ENCODE measurements around the gene BEST1. TPM values are rescaled to one million over a fixed set of nuclear protein-coding genes. Genes with fewer than 3 reads are reported as not detected.

BEST1 gene
- total RNA-seq (2014; rRNA removed) (0.22 TPM in 1 of 2 replicates, not detected in the other), Bru-seq, nascent RNA (percentile 29 among the genes with signal in this experiment), BruChase-seq, experiment 1, labeled RNA remaining after a 6-hour chase (percentile 26 among the genes with signal in this experiment), BruChase-seq, experiment 2, labeled RNA remaining after a 2-hour chase (percentile 30 among the genes with signal in this experiment)
- long read RNA-seq, partial matches to known transcripts = 0 of 4 reads
- long read RNA-seq, other reads (novel, unspliced or antisense) = 4 of 4 reads

DNA sequence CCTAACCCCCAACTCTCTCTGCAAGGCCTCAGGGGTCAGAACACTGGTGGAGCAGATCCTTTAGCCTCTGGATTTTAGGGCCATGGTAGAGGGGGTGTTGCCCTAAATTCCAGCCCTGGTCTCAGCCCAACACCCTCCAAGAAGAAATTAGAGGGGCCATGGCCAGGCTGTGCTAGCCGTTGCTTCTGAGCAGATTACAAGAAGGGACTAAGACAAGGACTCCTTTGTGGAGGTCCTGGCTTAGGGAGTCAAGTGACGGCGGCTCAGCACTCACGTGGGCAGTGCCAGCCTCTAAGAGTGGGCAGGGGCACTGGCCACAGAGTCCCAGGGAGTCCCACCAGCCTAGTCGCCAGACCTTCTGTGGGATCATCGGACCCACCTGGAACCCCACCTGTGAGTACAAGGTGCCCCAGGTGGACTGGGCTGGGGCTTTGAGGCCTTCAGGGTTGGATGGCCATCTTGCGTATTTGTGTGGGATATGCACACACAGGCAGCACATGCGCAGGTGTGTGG, at the start of gene BEST1:
Gene BEST1 (plus strand): TSS at position 317 of the 513 bp plus-strand sequence. CDS start 1,456 bp downstream, outside the sequence.
- TF ChIP-seq, protein P1, sequence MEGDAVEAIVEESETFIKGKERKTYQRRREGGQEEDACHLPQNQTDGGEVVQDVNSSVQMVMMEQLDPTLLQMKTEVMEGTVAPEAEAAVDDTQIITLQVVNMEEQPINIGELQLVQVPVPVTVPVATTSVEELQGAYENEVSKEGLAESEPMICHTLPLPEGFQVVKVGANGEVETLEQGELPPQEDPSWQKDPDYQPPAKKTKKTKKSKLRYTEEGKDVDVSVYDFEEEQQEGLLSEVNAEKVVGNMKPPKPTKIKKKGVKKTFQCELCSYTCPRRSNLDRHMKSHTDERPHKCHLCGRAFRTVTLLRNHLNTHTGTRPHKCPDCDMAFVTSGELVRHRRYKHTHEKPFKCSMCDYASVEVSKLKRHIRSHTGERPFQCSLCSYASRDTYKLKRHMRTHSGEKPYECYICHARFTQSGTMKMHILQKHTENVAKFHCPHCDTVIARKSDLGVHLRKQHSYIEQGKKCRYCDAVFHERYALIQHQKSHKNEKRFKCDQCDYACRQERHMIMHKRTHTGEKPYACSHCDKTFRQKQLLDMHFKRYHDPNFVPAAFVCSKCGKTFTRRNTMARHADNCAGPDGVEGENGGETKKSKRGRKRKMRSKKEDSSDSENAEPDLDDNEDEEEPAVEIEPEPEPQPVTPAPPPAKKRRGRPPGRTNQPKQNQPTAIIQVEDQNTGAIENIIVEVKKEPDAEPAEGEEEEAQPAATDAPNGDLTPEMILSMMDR (conservative IDR thresholded peaks at IDR 0.05; ENCODE audit: low read depth, low read length) = no peak
- TF ChIP-seq EZH2 (IDR thresholded peaks at IDR 0.05; ENCODE audit: low read length, unreplicated experiment) = no peak
- TF ChIP-seq EZH2phosphoT487 (IDR thresholded peaks at IDR 0.05; ENCODE audit: borderline replicate concordance, low read length) = no peak
- Histone ChIP-seq H3K27ac (ENCODE audit: low read length) (no peak within 1 kb of the TSS), H3K9me2 (replicated peaks; ENCODE audit: low read length) (no peaks in the 10 kb centered on the region), H4K20me1 (ENCODE audit: low read length) (no peaks in the 10 kb centered on the region), H2AFZ (ENCODE audit: low read length) (no peak within 1 kb of the TSS), H3K4me3 (ENCODE audit: low read length) (no peak within 1 kb of the TSS), H3F3A (ENCODE audit: low read length, unreplicated experiment) (no peaks in the 10 kb centered on the region), H3K4me2 (ENCODE audit: low read length) (no peak within 1 kb of the TSS), H3K4me1 (ENCODE audit: insufficient read depth, low read length) (peaks cover 7% of the 10 kb centered on the region; the same call in 1 of the 2 replicates), H3K9me3 (ENCODE audit: low read length) (no peaks in the 10 kb centered on the region), H3K9ac (ENCODE audit: low read length) (no peak within 1 kb of the TSS), H3K79me2 (ENCODE audit: low read length) (no peaks in the 10 kb centered on the region), H3K36me3 (ENCODE audit: low read depth, low read length) (no peaks in the 10 kb centered on the region), H3K27me3 (ENCODE audit: low read length) (no peaks in the 10 kb centered on the region)
- intact Hi-C loops (cut with micrococcal nuclease) = no loop called here
- DNase-seq = no peak
- TSS peak; percentile 95 for BruUV-seq (replicated peaks)
- ChIA-PET CTCF (interaction anchor here (0.5 to 0.6 kb wide), 2 partner anchors 34 to 162 kb away, joined by 3 to 5 read pairs; no protein-coding TSS in a partner anchor), POLR2A (ENCODE audit: unreplicated experiment) (interaction anchor here (0.6 kb wide), 1 partner anchor 22 kb away, joined by 3 read pairs; no protein-coding TSS in a partner anchor)
- ATAC-seq = no peak

GRCh38 chr11:61901397-61901796, 48.8 kb upstream of the BEST1 start:
- Histone ChIP-seq H3K4me1 (ENCODE audit: insufficient read depth, low read length) (no peaks in the 10 kb centered on the region), H3K4me2 (ENCODE audit: low read length) (no peak overlapping the region), H4K20me1 (ENCODE audit: low read length) (no peaks in the 10 kb centered on the region), H3K27me3 (ENCODE audit: low read length) (no peaks in the 10 kb centered on the region), H3K36me3 (ENCODE audit: low read depth, low read length) (no peaks in the 10 kb centered on the region), H3K4me3 (ENCODE audit: low read length) (no peak overlapping the region), H3K9me3 (ENCODE audit: low read length) (no peaks in the 10 kb centered on the region), H3K79me2 (ENCODE audit: low read length) (no peaks in the 10 kb centered on the region), H3K27ac (ENCODE audit: low read length) (no peak overlapping the region), H3K9me2 (replicated peaks; ENCODE audit: low read length) (no peaks in the 10 kb centered on the region), H3F3A (ENCODE audit: low read length, unreplicated experiment) (no peaks in the 10 kb centered on the region), H2AFZ (ENCODE audit: low read length) (no peak overlapping the region), H3K9ac (ENCODE audit: low read length) (no peak overlapping the region)
- TF ChIP-seq EZH2phosphoT487 (IDR thresholded peaks at IDR 0.05; ENCODE audit: borderline replicate concordance, low read length) (no peak), EZH2 (IDR thresholded peaks at IDR 0.05; ENCODE audit: low read length, unreplicated experiment) (no peak)
- TF ChIP-seq, protein P1 (conservative IDR thresholded peaks at IDR 0.05; ENCODE audit: low read depth, low read length) = 0 out of 2 replicates have a peak, but pooled peaks have one; percentile 18
- DNase-seq = peak; percentile 19
- ChIA-PET CTCF (interaction anchor here (0.8 kb wide), 1 partner anchor 46 kb away, joined by 3 read pairs; no protein-coding TSS in a partner anchor), POLR2A (ENCODE audit: unreplicated experiment) (no interaction called here)
- intact Hi-C loops (cut with micrococcal nuclease) = no loop called here
- no TSS peak for BruUV-seq (replicated peaks)
- ATAC-seq = no peak

- Histone ChIP-seq H3K4me1 (ENCODE audit: insufficient read depth, low read length) (no peaks in the 10 kb centered on the region), H3K9me2 (replicated peaks; ENCODE audit: low read length) (no peaks in the 10 kb centered on the region), H3K79me2 (ENCODE audit: low read length) (no peaks in the 10 kb centered on the region), H3F3A (ENCODE audit: low read length, unreplicated experiment) (no peaks in the 10 kb centered on the region), H3K27me3 (ENCODE audit: low read length) (no peaks in the 10 kb centered on the region), H3K27ac (ENCODE audit: low read length) (no peak overlapping the region), H3K4me2 (ENCODE audit: low read length) (no peak overlapping the region), H3K4me3 (ENCODE audit: low read length) (no peak overlapping the region), H3K9ac (ENCODE audit: low read length) (no peak overlapping the region), H4K20me1 (ENCODE audit: low read length) (no peaks in the 10 kb centered on the region), H3K36me3 (ENCODE audit: low read depth, low read length) (no peaks in the 10 kb centered on the region), H3K9me3 (ENCODE audit: low read length) (no peaks in the 10 kb centered on the region), H2AFZ (ENCODE audit: low read length) (no peak overlapping the region)
- intact Hi-C loops (cut with micrococcal nuclease) = no loop called here
- ATAC-seq (no peak), DNase-seq (no peak)
- ChIA-PET CTCF (no interaction called here), POLR2A (ENCODE audit: unreplicated experiment) (interaction anchor here (0.5 kb wide), 1 partner anchor 208 kb away, joined by 9 read pairs; no protein-coding TSS in a partner anchor)
- TF ChIP-seq EZH2 (IDR thresholded peaks at IDR 0.05; ENCODE audit: low read length, unreplicated experiment) = no peak
- no peak for TF ChIP-seq EZH2phosphoT487 (IDR thresholded peaks at IDR 0.05; ENCODE audit: borderline replicate concordance, low read length)
- TF ChIP-seq, protein P1 (conservative IDR thresholded peaks at IDR 0.05; ENCODE audit: low read depth, low read length) = no peak
- BruUV-seq (replicated peaks) = no TSS peak
Observed at GRCh38 chr11:61902313-61902712, 47.8 kb upstream of the BEST1 start.

All from PC-3 (cell line).